Upper lobe of left lung (tissue), 6 donors: ENCODE measurements around the gene KIRREL3. TPM values are rescaled to one million over a fixed set of nuclear protein-coding genes. Genes with fewer than 3 reads are reported as not detected.

Experiments
- ATAC-seq, 2 donors: fragments of 200-7000 bp; cut with Tn5 transposase; one replicate each; pipeline ENCODE4 v1.9.1; 2022; ENCODE audit warnings: mild to moderate bottlenecking in 2 of 2, moderate library complexity in 2 of 2; ENCODE audit not compliant: low FRiP score in 2 of 2
- DNase-seq, 2 donors: peaks; one replicate each; pipeline ENCODE4 v3.0.0-alpha.2; 2019 to 2020
- H3K27ac ChIP-seq, 4 donors: fragments of 200-600 bp; sonication (generic); one replicate each; pipeline ENCODE4 v1.5.1; 2016 to 2019
- H3K27me3 ChIP-seq, 4 donors: fragments of 200-600 bp; sonication (generic); one replicate each; pipeline ENCODE4 v1.5.1; 2017 to 2019
- H3K36me3 ChIP-seq, 4 donors: fragments of 200-600 bp; sonication (generic); one replicate each; pipeline ENCODE4 v1.5.1; 2016 to 2019
- H3K4me1 ChIP-seq, 4 donors: fragments of 200-600 bp; sonication (generic); one replicate each; pipeline ENCODE4 v1.5.1; 2018 to 2019
- H3K4me3 ChIP-seq, 4 donors: fragments of 200-600 bp; sonication (generic); one replicate each; pipeline ENCODE4 v1.5.1; 2017 to 2019; ENCODE audit warnings: mild to moderate bottlenecking in 2 of 4, moderate library complexity in 1 of 4
- H3K9me3 ChIP-seq, 4 donors: fragments of 200-600 bp; sonication (generic); one replicate each; pipeline ENCODE4 v1.5.1; 2018 to 2019
- EP300 ChIP-seq, 4 donors: sonication (generic); formaldehyde crosslinking; IDR thresholded peaks; one replicate each; pipeline ENCODE4 v1.5.1; 2017; ENCODE audit warnings: antibody characterized with exemption in 4 of 4, control low read depth in 2 of 4
- POLR2A ChIP-seq, 4 donors: fragments of 450-650 bp; IDR thresholded peaks; one replicate each; pipeline ENCODE4 v1.5.1; 2016 to 2017; ENCODE audit warnings: antibody characterized with exemption in 4 of 4, mild to moderate bottlenecking in 2 of 4
- POLR2AphosphoS5 ChIP-seq, 2 donors: sonication (generic); formaldehyde crosslinking; IDR thresholded peaks; one replicate each; pipeline ENCODE4 v1.5.1; 2017; ENCODE audit warnings: antibody characterized with exemption in 2 of 2
- WGBS, 2 donors: methylation state at CpG; one replicate each; pipeline ENCODE4 v1.1.5; 2017 to 2018; 5-methylcytosine and 5-hydroxymethylcytosine counted together
- total RNA-seq, 6 donors: library from RNA; depleted of rRNA in 4 of 6; stranded (reverse); fragments of >200 nt in 4 of 6; gene quantifications; one replicate each; pipeline versions ENCODE4 v1.1.0 to v1.2.1, GENCODE V29; 2016 to 2021
- TF ChIP-seq, protein P1 (sequence below), 6 experiments: fragments of 450-650 bp in 4 of 6; fragments of 200-600 bp in 2 of 6; sonication (generic) in 2 of 6; IDR thresholded peaks; one replicate each; pipeline ENCODE4 v1.5.1; 2016 to 2019; ENCODE audit warnings: antibody characterized with exemption in 6 of 6
- donor health status: DM: no; HTN: no; CAD: no; lungs with moderate emphysema.
- donor health status: DM: no; HTN: yes; CAD: no; lungs with severe emphysema.

Gene KIRREL3
- total RNA-seq, 6 donors from 2014 or later: 0.22 to 0.24 TPM; not detected in 4

GRCh38 chr11:126926376-126926791 lies 74.2 kb downstream of the KIRREL3 start:
- H3K27me3 ChIP-seq: no peaks in the 10 kb centered on the region
- no peak overlapping the region for H3K4me3 ChIP-seq
- H3K9me3 ChIP-seq: no peaks in the 10 kb centered on the region
- no peaks in the 10 kb centered on the region for H3K36me3 ChIP-seq
- ATAC-seq (no peak), DNase-seq (no peak)
- no peak overlapping the region for H3K27ac ChIP-seq
- 59 to 66% methylated on average over 7 to 9 of the region's 9 CpGs for WGBS, 2 donors
- peaks cover 0 to 17% (median 4%) of the 10 kb centered on the region in 4 donors for H3K4me1 ChIP-seq
- TF ChIP-seq, protein P1, sequence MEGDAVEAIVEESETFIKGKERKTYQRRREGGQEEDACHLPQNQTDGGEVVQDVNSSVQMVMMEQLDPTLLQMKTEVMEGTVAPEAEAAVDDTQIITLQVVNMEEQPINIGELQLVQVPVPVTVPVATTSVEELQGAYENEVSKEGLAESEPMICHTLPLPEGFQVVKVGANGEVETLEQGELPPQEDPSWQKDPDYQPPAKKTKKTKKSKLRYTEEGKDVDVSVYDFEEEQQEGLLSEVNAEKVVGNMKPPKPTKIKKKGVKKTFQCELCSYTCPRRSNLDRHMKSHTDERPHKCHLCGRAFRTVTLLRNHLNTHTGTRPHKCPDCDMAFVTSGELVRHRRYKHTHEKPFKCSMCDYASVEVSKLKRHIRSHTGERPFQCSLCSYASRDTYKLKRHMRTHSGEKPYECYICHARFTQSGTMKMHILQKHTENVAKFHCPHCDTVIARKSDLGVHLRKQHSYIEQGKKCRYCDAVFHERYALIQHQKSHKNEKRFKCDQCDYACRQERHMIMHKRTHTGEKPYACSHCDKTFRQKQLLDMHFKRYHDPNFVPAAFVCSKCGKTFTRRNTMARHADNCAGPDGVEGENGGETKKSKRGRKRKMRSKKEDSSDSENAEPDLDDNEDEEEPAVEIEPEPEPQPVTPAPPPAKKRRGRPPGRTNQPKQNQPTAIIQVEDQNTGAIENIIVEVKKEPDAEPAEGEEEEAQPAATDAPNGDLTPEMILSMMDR (IDR thresholded peaks at IDR 0.05): no peak
- no peak for TF ChIP-seq EP300 (IDR thresholded peaks at IDR 0.05)
- TF ChIP-seq POLR2A (IDR thresholded peaks at IDR 0.05): no peak
- TF ChIP-seq POLR2AphosphoS5 (IDR thresholded peaks at IDR 0.05): no peak

DNA sequence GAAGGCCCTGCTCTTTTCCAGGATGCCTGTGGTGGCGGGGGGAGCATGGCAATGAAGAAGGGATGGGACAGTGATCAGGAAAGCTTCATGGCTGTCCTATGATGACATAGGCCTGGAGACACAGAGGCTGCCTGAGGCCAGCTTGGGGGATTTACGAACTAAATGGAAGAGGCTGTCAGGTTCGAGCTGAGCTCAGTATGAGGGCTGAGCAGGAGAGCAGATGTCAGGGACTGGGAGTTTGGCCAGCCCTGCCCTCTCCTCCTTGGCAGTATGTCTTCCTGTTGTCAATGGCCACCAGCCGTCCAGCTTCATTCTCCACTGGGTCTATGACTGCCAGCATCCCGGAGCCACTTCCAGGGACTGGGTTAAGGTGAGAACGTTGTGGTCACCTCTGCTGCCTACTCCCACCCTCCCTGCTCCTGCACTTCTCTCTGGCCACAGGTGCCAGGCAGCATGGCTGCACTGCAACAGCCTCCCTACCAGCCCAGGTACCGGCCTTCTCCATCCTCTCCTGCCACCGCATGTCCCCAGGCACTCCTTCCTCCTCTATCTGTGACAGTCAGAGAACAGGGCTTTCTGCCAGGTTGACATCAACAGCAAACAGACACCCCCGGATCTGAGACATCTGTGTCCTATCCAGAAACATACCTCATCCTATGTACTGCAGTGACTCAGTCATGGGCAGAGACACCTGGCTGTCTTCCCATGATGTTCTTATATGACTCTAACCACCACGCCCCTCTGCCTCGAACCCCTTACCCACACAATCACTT lies 75.1 kb downstream of the KIRREL3 start:
- no peaks in the 10 kb centered on the region for H3K36me3 ChIP-seq
- H3K27me3 ChIP-seq: no peaks in the 10 kb centered on the region
- ATAC-seq (peak in 1 of 2 donors; percentile 25), DNase-seq (peak in 1 of 2 donors; percentile 35)
- H3K27ac ChIP-seq: no peak overlapping the region
- TF ChIP-seq POLR2A (IDR thresholded peaks at IDR 0.05): no peak
- TF ChIP-seq, protein P1 (IDR thresholded peaks at IDR 0.05): no peak
- no peak for TF ChIP-seq EP300 (IDR thresholded peaks at IDR 0.05)
- TF ChIP-seq POLR2AphosphoS5 (IDR thresholded peaks at IDR 0.05): no peak
- 84 to 85% methylated on average over 10 to 11 of the region's 11 CpGs for WGBS, 2 donors
- H3K4me1 ChIP-seq: peaks cover 0 to 16% (median 2%) of the 10 kb centered on the region in 4 donors
- H3K9me3 ChIP-seq: no peaks in the 10 kb centered on the region
- H3K4me3 ChIP-seq: no peak overlapping the region

DNA sequence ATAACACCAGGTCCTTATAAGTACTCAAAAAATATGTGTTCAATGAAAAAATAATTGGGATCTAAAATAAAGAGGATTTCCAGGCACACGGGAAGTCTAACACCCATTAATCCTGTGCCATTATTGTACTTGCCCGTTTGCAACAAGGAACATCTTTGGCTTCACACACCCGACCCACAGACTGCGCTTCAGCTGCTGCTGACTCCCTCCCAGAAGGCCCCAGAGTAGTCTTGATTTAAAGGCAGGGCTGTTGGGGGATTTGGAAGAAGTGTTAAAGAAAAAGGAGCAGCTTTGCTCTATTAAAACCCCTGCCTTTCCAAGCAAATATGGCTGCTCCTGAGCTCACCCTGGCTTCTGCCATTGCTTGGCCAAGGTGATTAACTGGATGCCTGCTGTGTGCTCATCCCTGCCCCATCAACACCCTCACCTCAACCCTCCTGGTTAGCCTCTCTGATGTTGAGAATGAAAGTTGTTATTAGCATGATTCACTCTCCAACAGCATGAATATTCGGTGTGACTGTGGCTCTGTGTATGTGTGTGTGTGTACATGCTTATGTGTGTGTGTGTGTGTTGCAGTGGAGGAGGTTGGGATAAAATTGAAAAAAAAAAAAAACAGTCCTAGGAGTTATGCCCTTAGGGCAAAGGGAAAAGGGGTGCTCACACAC lies 76.1 kb downstream of the KIRREL3 start:
- ATAC-seq: no peak
- H3K9me3 ChIP-seq: no peaks in the 10 kb centered on the region
- peaks cover 0 to 10% (median 0%) of the 10 kb centered on the region in 4 donors for H3K4me1 ChIP-seq
- DNase-seq: no peak
- H3K36me3 ChIP-seq: no peaks in the 10 kb centered on the region
- H3K27ac ChIP-seq: no peak overlapping the region
- no peak overlapping the region for H3K4me3 ChIP-seq
- WGBS, 2 donors: 82 to 86% methylated on average over 5 of the region's 5 CpGs
- no peak for TF ChIP-seq EP300 (IDR thresholded peaks at IDR 0.05)
- no peaks in the 10 kb centered on the region for H3K27me3 ChIP-seq

- ATAC-seq: no peak
Measured at GRCh38 chr11:126920833-126921232, 79.7 kb downstream of the KIRREL3 start.

More at GRCh38 chr11:126920833-126921232, 79.7 kb downstream of the KIRREL3 start:
- TF ChIP-seq, protein P1 (IDR thresholded peaks at IDR 0.05): no peak
- TF ChIP-seq POLR2AphosphoS5 (IDR thresholded peaks at IDR 0.05): no peak
- TF ChIP-seq POLR2A (IDR thresholded peaks at IDR 0.05): no peak
- Histone ChIP-seq H3K4me1 (no peaks in the 10 kb centered on the region), H3K27me3 (no peaks in the 10 kb centered on the region), H3K9me3 (no peaks in the 10 kb centered on the region), H3K27ac (no peak overlapping the region), H3K36me3 (no peaks in the 10 kb centered on the region), H3K4me3 (no peak overlapping the region)
- DNase-seq: no peak
- WGBS, 2 donors: 94 to 95% methylated on average over 4 of the region's 4 CpGs
